Motor neuron (in vitro differentiated cells): ENCODE data around the gene FHOD1. TPM values are rescaled to one million over a fixed set of nuclear protein-coding genes. Genes with fewer than 3 reads are reported as not detected.
A peak's percentile ranks its signal among the peaks of the same experiment; 100 is the strongest.

Experiments used
- ATAC-seq, 8 experiments: fragments of 200-7000 bp; cut with Tn5 transposase; replicated peaks in 6 of 8; 2 replicates each; pipeline ENCODE4 v1.8.0; 2021; ENCODE audit warnings: mild to moderate bottlenecking in 8 of 8, moderate library complexity in 8 of 8
- H3K27ac ChIP-seq, 2 donors: fragments of 250-450 bp; sonication (Bioruptor Pico); 2 replicates each; pipeline ENCODE4 v1.9.0; 2021; ENCODE audit warnings: antibody characterized with exemption in 2 of 2, mild to moderate bottlenecking in 2 of 2, moderate library complexity in 1 of 2
- H3K4me1 ChIP-seq, 2 donors: fragments of 250-450 bp; sonication (Bioruptor Pico); replicated peaks in 1 of 2; 2 replicates each; pipeline ENCODE4 v1.6.1; 2021; ENCODE audit warnings: antibody characterized with exemption in 2 of 2, mild to moderate bottlenecking in 2 of 2, moderate library complexity in 1 of 2
- H3K4me3 ChIP-seq, 5 donors: fragments of 250-450 bp; sonication (Bioruptor Pico); 2 replicates each; pipeline ENCODE4 v1.9.0; 2021; ENCODE audit warnings: antibody characterized with exemption in 5 of 5, mild to moderate bottlenecking in 5 of 5, moderate library complexity in 4 of 5
- WGBS, 10 experiments: fragments of 450-650 bp; shearing (Covaris generic); methylation state at CpG; one replicate each; pipeline ENCODE4 v1.0.0; 2022; 5-methylcytosine and 5-hydroxymethylcytosine counted together
- in situ Hi-C, 9 experiments: fragments of 400-800 bp; cut with MboI; loops; one replicate each; pipeline ENCODE4 v1.15.0; 2021; ENCODE audit warnings: low sequenced_read_pairs in 9 of 9, low pct_unique_long_range_greater_than_20kb in 2 of 9; ENCODE audit not compliant: unreplicated experiment in 9 of 9
- total RNA-seq, 8 experiments: library from RNA; unstranded; fragments of 300-600 nt; gene quantifications; 2 replicates each; pipeline versions ENCODE4 v1.2.3 to v1.2.4, GENCODE V29; 2022

Gene FHOD1
- total RNA-seq, 8 experiments from 2014 or later, result 5.5 to 26.8 (median 12.1) TPM

DNA sequence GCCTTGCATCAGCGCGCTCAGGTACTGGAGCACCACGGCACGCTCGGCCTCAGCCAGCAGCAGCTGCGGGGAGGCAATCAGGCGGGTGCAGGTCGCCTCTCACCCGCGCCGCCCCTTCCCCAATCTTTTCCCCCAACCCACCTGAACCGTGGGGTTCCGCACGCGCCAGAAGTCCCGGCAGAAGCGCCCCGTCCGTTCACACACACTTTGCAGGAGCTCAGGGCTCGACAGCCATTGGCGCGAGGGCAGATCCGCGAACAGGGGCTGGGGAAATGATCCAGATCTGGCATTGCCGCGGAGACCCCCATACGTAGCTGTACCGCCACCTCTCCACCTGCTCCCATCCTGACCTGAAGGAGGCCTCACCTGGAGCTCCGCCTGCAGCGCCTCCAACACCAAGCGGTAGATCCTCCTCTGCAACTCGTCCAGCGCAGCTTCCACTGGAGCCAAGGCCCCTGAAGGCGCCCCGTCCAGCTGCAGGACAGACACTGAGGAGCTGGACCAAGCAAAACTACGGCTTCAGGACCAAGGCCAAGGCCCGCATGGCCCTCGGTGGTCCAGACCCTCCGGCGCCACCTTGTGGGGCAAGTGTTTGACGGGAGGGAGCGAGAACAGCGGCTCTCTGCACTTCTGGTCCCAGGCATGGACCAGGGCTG, 62.2 kb downstream of the FHOD1 start:
- H3K4me3 ChIP-seq, result peak overlapping the region in 4 of 5 donors; percentile 81 to 92 (median 86)
- ATAC-seq, result peak; percentile 12 to 50 (median 26)
- H3K27ac ChIP-seq, result peak overlapping the region; percentile 99
- WGBS, 10 experiments, result 0 to 19% (median 2%) methylated on average over 1 to 6 of the region's 43 CpGs; no CpG with 5 or more reads in 6 of the 10 experiments
- in situ Hi-C loops, result no loop called here
- peaks cover 15 to 21% of the 10 kb centered on the region in 2 donors for H3K4me1 ChIP-seq

DNA sequence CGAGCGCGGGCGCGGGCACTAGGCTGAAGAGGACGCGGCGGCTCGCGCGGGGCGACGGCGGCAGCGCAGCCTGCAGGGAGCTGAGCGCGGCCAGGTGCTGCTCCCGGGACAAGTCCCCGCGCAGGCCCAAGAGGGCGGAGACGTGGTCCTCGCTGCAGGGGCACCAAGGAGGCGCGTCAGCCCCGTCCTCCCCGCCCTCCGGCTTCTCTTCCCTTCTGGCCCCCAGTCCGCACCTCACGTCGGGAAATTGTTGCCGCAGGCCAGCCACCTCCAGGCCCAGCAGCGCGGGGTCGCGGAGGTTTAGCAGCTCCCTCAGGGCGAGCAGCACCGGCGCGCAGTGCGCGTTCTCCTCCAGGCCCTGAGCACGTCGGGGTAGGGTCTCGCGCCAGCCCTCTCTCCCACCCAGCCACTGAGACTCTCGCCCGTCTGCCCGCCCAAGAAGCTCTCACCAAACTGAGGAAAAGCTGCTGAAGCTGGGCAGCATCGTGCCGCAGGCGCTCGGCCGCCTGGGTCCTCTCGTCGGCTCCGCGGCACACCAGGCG, 62.8 kb downstream of the FHOD1 start:
- in situ Hi-C loops, result no loop called here
- Histone ChIP-seq H3K4me1 (peaks cover 15 to 21% of the 10 kb centered on the region in 2 donors), H3K27ac (peak overlapping the region; percentile 99), H3K4me3 (peak overlapping the region; percentile 81 to 92 (median 86))
- ATAC-seq, result peak in 7 of 8 experiments; percentile 2 to 39 (median 31)
- whole genome bisulfite sequencing, 10 experiments, result 0 to 9% (median 7%) methylated on average over 4 to 11 of the region's 59 CpGs; no CpG with 5 or more reads in 6 of the 10 experiments

DNA sequence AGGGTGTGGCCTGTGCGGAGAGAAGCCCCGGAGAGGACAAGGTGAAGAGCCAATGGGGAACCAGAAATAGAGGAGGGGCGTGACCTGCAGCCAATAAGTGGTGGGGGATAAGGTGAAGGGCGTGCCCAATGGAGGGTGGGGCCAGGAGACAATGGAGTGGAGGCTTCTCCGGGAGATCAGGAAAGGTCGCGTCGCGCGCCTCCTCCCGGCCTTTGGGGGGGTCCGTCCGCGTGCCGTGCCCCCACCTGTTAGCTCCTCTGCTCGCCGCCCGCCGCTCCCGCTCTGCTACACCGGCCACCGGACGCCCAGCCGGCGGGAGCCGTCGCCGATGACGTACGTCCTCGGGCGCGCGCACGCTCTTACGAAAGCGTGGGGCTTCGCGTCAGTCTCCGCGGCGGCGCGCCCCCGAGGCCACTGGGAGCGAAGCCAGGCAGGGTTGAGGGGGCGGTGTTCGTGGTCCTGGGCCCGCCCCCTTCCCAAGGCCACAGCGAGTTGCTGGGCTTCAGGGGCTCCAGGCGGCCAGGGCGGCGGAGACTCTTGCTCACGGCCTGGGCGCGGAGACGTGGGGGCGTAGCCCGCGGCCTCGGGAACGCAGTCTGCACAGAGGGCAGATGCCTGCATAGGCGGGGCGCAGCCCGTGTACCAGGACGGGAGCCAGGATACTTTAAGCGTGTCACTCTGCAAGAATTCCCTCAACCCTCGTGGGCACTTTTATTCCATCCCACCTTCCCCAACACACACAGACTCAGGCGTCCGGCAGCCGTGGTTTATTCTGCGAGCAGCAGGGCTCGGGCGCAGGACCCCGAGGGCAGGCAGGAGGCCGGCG, 63.4 kb downstream of the FHOD1 start, which contains the start of gene MATCAP1:
Gene MATCAP1 (minus strand): TSS at position 337 of the 826 bp plus-strand sequence. CDS start 3,353 bp downstream, outside the sequence.
- H3K4me3 ChIP-seq, result peak within 1 kb of the TSS; percentile 81 to 92 (median 86)
- peak within 1 kb of the TSS; percentile 99 for H3K27ac ChIP-seq
- in situ Hi-C loops, result no loop called here
- ATAC-seq, result peak; percentile 81 to 88 (median 86)
- peaks cover 15 to 21% of the 10 kb centered on the region in 2 donors for H3K4me1 ChIP-seq
- 0% methylated on average over 3 to 37 of the region's 77 CpGs; no CpG with 5 or more reads in 7 of the 10 experiments for WGBS, 10 experiments

DNA sequence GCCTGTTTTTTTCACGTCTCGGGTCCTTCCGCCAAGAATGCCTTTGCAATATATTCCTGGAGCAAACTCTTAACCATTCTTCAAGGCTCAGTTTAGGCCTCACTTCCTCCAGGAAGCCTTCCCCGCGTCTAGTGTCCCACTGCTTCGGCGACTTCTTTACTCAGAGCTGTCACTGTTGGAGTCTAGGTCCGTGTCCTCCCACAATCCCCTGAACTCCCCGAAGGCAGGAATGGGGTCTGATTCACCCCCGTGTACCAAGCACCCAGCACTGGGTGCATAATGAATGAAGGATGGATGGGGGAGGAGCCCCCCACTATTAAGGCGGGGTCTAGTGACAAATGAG, 64.0 kb downstream of the FHOD1 start:
- H3K27ac ChIP-seq, result peak overlapping the region in 1 of 2 donors; percentile 99
- in situ Hi-C loops, result no loop called here
- peak overlapping the region; percentile 81 to 92 (median 86) for H3K4me3 ChIP-seq
- 0 to 44% (median 3%) methylated on average over 2 to 8 of the region's 11 CpGs; no CpG with 5 or more reads in 3 of the 10 experiments for WGBS, 10 experiments
- ATAC-seq, result no peak
- peaks cover 15 to 21% of the 10 kb centered on the region in 2 donors for H3K4me1 ChIP-seq

DNA sequence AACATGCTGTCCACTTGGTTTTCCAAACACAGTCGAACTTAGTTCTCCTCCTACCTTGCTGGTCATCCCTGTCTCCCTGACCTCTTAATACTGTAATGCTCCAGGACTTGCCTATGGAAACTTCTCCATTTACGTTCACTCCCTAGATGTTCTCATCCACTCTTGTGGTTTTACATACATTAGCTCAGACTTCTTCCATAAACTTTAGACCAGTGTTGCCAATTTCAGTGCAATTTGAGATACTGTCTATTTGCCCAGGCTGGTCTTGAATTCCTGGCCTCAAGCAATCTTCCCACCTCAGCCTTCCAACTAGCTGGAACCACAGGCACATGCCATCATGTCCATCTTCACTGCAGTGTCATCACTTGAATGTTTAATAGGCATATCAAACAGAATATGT, 65.0 kb downstream of the FHOD1 start:
- 20 to 100% (median 70%) methylated on average over 1 to 2 of the region's 2 CpGs; no CpG with 5 or more reads in 4 of the 10 experiments for WGBS, 10 experiments
- Histone ChIP-seq H3K27ac (no peak overlapping the region), H3K4me3 (peak overlapping the region in 3 of 5 donors; percentile 86 to 92 (median 86)), H3K4me1 (peaks cover 15 to 21% of the 10 kb centered on the region in 2 donors)
- in situ Hi-C loops, result no loop called here
- no peak for ATAC-seq

DNA sequence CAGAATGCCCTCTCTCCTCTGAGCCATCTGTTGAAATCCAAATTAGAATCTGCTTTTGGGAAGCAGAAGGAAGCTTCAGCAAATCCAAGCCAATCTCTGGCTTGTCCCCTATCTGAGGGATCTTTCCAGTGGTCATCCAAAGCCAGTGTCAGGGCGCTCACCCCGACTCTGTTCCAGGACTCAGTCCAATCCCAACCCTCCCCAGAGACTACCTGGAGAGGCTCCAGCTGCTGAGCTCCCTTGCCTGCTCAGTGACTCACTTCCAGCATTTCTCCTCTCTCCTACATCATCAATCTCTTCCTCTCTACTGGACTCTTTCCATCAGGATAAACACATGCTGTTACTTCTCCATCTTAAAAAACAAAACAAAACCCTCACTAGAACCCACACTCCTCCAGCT, 65.9 kb downstream of the FHOD1 start:
- in situ Hi-C loops, result no loop called here
- H3K27ac ChIP-seq, result no peak overlapping the region
- ATAC-seq, result no peak
- H3K4me3 ChIP-seq, result no peak overlapping the region
- peaks cover 15 to 21% of the 10 kb centered on the region in 2 donors for H3K4me1 ChIP-seq
- WGBS, 10 experiments, result 10 to 100% (median 73%) methylated on average over 2 of the region's 2 CpGs; no CpG with 5 or more reads in 5 of the 10 experiments

DNA sequence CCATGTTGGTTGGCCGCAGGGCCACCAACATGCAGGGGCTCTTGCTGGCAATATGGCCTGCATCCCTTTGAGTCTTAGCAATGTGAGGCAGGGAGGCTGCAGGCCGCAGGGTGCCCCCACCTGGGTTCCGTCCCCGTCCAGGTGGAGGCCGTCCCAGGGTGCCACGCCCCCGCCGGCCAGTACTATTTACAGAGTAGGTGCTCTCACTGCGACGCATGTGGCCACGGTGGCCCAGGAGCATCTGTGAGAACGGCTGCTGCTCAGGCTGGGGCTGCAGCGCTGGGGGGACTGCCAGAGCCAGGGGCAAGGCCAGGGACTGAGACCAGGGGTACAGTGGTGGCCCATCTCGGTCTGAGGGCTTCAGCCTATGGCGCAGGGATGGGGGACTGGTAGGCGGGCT, 67.1 kb downstream of the FHOD1 start:
- in situ Hi-C loops, result no loop called here
- no peak overlapping the region for H3K4me3 ChIP-seq
- 93 to 100% (median 100%) methylated on average over 1 to 5 of the region's 16 CpGs; no CpG with 5 or more reads in 7 of the 10 experiments for WGBS, 10 experiments
- H3K27ac ChIP-seq, result no peak overlapping the region
- H3K4me1 ChIP-seq, result peaks cover 15 to 16% of the 10 kb centered on the region in 2 donors
- ATAC-seq, result no peak

DNA sequence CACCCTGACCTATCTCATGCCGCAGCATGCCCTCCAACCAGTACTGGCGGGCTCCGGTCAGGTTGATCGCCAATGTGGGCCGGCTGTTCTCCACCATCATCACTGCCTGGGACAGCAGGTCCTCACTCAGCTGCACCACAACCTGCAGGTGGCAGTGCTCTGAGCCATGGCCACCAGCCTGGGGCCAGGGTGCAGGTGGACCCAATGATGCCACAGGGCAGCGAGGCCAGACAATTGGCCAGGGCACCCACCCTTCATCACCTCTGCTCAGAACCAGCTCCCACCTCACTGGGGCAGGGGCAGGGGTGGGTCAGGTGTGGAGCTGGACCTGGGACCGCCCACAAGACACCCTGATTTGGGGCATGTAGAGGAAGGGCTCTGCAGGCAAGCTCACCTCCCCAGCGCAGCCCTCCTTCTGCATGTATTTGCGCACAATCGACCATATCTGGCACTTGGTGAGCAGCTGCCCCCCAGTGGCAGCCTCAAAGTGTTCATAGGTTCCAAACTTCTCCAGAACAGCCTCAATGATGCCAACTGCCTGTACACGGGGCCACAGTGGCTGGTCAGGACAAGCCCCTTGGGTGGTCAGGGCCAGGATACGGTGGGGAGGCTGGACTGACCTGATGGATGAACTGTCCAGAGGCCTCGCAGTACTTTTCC, 67.7 kb downstream of the FHOD1 start:
- Histone ChIP-seq H3K27ac (no peak overlapping the region), H3K4me1 (peaks cover 15 to 22% of the 10 kb centered on the region in 2 donors), H3K4me3 (no peak overlapping the region)
- in situ Hi-C loops, result no loop called here
- no peak for ATAC-seq
- 80 to 100% (median 87%) methylated on average over 1 to 6 of the region's 13 CpGs; no CpG with 5 or more reads in 5 of the 10 experiments for WGBS, 10 experiments

Other genes with a start within 250 kb of the FHOD1 start
- 10 to 100 TPM; 20.1 to 77.7 (median 33.0) TPM for gene CBFB, start 218.3 kb downstream of the FHOD1 start, total RNA-seq
- gene PHAF1, start 137.5 kb downstream of the FHOD1 start, total RNA-seq, result 10 to 100 TPM; 10.4 to 18.8 (median 14.9) TPM
- 10 to 100 TPM in 2 of 8 experiments, 1 to 10 TPM in 4, under 1 TPM in 2; 0.54 to 20.9 (median 4.3) TPM for gene B3GNT9, start 96.5 kb downstream of the FHOD1 start, total RNA-seq
- 10 to 100 TPM in 3 of 8 experiments, 1 to 10 TPM in 4, under 1 TPM in 1; 0.42 to 18.0 (median 6.6) TPM for gene TRADD, start 87.6 kb downstream of the FHOD1 start, total RNA-seq
- gene FBXL8, start 87.5 kb downstream of the FHOD1 start, total RNA-seq, result 10 to 100 TPM in 3 of 8 experiments, 1 to 10 TPM in 5; 1.0 to 44.5 (median 9.0) TPM
- gene HSF4, start 82.7 kb downstream of the FHOD1 start, total RNA-seq, result 10 to 100 TPM in 7 of 8 experiments, 1 to 10 TPM in 1; 4.6 to 33.1 (median 18.4) TPM
- 10 to 100 TPM in 7 of 8 experiments, 1 to 10 TPM in 1; 7.3 to 28.0 (median 15.3) TPM for gene NOL3, start 76.9 kb downstream of the FHOD1 start, total RNA-seq
- 10 to 100 TPM; 13.9 to 93.4 (median 55.0) TPM for gene MATCAP1, start 63.5 kb downstream of the FHOD1 start, total RNA-seq
- 1 to 10 TPM in 4 of 8 experiments, under 1 TPM in 4; 0.29 to 3.6 (median 0.98) TPM for gene EXOC3L1, start 57.3 kb downstream of the FHOD1 start, total RNA-seq
- gene E2F4, start 55.3 kb downstream of the FHOD1 start, total RNA-seq, result 10 to 100 TPM; 27.7 to 83.7 (median 48.5) TPM
- gene ELMO3, start 48.4 kb downstream of the FHOD1 start, total RNA-seq, result 1 to 10 TPM in 5 of 8 experiments, under 1 TPM in 3; 0.43 to 2.8 (median 1.2) TPM
- 10 to 100 TPM; 39.4 to 83.1 (median 58.0) TPM for gene TMEM208, start 20.4 kb downstream of the FHOD1 start, total RNA-seq
- gene SLC9A5, start 1.5 kb upstream of the FHOD1 start, total RNA-seq, result 1 to 10 TPM in 7 of 8 experiments, under 1 TPM in 1; 0.92 to 2.4 (median 1.4) TPM
- 10 to 100 TPM in 2 of 8 experiments, 1 to 10 TPM in 6; 1.4 to 39.0 (median 5.6) TPM for gene PLEKHG4, start 32.1 kb upstream of the FHOD1 start, total RNA-seq
- gene KCTD19, start 79.3 kb upstream of the FHOD1 start, total RNA-seq, result 1 to 10 TPM in 3 of 8 experiments, under 1 TPM in 5; 0.15 to 1.8 (median 0.90) TPM
- 1 to 10 TPM in 2 of 8 experiments, under 1 TPM in 2, not detected in 4; 0.43 to 1.5 (median 1.0) TPM for gene LRRC36, start 79.3 kb upstream of the FHOD1 start, total RNA-seq
- 100 to 1,000 TPM in 1 of 8 experiments, 10 to 100 TPM in 4, 1 to 10 TPM in 2, under 1 TPM in 1; 0.85 to 247 (median 33.2) TPM for gene TPPP3, start 146.0 kb upstream of the FHOD1 start, total RNA-seq
- gene ZDHHC1, start 169.0 kb upstream of the FHOD1 start, total RNA-seq, result 10 to 100 TPM in 1 of 8 experiments, 1 to 10 TPM in 7; 3.4 to 14.6 (median 4.6) TPM
- gene HSD11B2, start 183.6 kb upstream of the FHOD1 start, total RNA-seq, result 10 to 100 TPM in 4 of 8 experiments, 1 to 10 TPM in 3, under 1 TPM in 1; 0.64 to 17.4 (median 6.8) TPM
- gene ATP6V0D1, start 233.7 kb upstream of the FHOD1 start, total RNA-seq, result 100 to 1,000 TPM in 2 of 8 experiments, 10 to 100 TPM in 6; 56.6 to 139 (median 69.4) TPM
- gene AGRP, start 236.1 kb upstream of the FHOD1 start, total RNA-seq, result under 1 TPM in 3 of 8 experiments, not detected in 5; 0.27 to 0.81 (median 0.66) TPM